Measurements from ENCODE around the gene SCN5A. TPM values are rescaled to one million over a fixed set of nuclear protein-coding genes. Genes with fewer than 3 reads are reported as not detected.

The SCN5A gene
- total RNA-seq, 1 experiment from 2014 or later = 11.5 TPM

DNA sequence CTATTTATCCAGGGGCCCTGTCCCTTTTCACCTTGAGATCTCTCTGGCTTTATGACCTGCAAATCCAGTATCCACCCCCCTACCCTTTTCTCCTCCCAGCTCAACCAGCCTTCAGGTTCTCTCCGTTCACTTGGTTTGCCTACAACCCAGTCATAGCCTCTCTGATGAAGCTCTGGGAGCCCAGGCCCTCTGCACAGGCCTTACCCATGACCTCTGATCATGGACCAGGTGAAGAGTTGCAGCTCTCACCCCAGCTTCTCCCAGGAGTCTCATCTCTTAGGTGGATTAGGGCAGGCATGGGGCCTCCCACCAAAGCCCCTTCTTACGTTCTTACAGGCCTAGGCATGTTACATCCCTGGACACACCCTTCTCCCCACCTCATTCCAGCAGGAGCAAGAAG lies 93.6 kb downstream of the SCN5A start:
- ChIA-PET CTCF (no interaction called here), RAD21 (ENCODE audit: low non-redundant PET in 1 of 2, low total read pairs in 2 of 2, uncharacterized antibody in 2 of 2, unreplicated experiment in 2 of 2) (no interaction called here), POLR2A (no interaction called here)
- no peaks in the 10 kb centered on the region for H4K20me1 ChIP-seq (ENCODE audit: insufficient read depth)
- no peak overlapping the region for H3K4me2 ChIP-seq (ENCODE audit: low read length)
- BruUV-seq (replicated peaks) = no TSS peak
- intact Hi-C loops (cut with micrococcal nuclease) = no loop called here
- H3K9me2 ChIP-seq (ENCODE audit: insufficient read depth) = no peaks in the 10 kb centered on the region
- no peak overlapping the region for H3K4me3 ChIP-seq (replicated peaks in 1 of 2; ENCODE audit: low read depth in 1 of 2, low read length in 2 of 2)
- no peaks in the 10 kb centered on the region for H3K9me3 ChIP-seq (ENCODE audit: control insufficient read depth in 1 of 2, insufficient read depth in 1 of 2, low read depth in 1 of 2, low read length in 2 of 2)
- no peak for DNase-seq (ENCODE audit: low read depth, low spot score)
- no peaks in the 10 kb centered on the region; a peak in 1 of 4 replicates for H3K36me3 ChIP-seq (ENCODE audit: control insufficient read depth in 1 of 2, insufficient read depth in 2 of 2, low read length in 2 of 2)
- H3K9ac ChIP-seq (ENCODE audit: low read length) = no peak overlapping the region
- no peak for ATAC-seq
- no peak overlapping the region for H3K27ac ChIP-seq (ENCODE audit: low read depth, low read length)
- H3K79me2 ChIP-seq (ENCODE audit: insufficient read depth, low read length) = no peaks in the 10 kb centered on the region
- H2AFZ ChIP-seq (ENCODE audit: low read depth, low read length, poor library complexity, severe bottlenecking) = no peak overlapping the region
- H3K27me3 ChIP-seq (ENCODE audit: insufficient read depth, low read length) = no peaks in the 10 kb centered on the region
- no peaks in the 10 kb centered on the region for H3K4me1 ChIP-seq (ENCODE audit: control insufficient read depth in 1 of 2, insufficient read depth in 2 of 2, low read length in 2 of 2)
- TF ChIP-seq POLR2A (IDR thresholded peaks at IDR 0.05; ENCODE audit: borderline replicate concordance, extremely low read depth, insufficient read depth, insufficient read length) (no peak), SRF (IDR thresholded peaks at IDR 0.05; ENCODE audit: low read depth) (no peak)

DNA sequence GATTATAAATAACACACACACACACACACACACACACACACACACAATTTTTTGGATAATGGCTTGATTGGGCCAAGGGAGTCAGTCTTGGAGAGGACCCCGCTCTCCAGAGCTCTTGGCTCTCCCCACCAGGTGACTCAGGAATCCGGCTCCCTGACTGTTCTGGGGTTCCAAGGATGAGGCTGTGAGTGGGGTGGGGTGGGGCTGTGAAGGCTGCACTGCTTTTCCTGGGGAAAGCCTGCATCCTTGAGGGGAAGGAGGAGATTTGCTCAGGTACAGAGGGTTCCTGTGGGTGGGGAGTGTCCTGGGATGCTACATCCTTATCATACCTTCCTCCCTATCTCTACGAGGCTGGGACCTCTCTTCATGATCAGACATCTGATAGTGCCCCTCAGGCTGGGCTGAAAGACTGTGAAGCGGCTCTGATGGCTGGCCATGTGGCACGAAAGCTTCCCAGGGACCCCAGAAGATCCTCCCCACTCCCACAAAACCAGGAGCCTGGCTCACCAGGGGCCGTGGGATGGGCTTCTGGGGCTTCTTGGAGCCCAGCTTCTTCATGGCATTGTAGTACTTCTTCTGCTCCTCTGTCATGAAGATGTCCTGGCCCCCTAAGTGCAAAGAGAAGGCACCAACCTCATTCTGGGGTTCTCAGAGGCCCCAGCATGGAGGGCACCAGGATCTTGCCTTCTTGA lies 94.2 kb downstream of the SCN5A start:
- H3K9me3 ChIP-seq (ENCODE audit: control insufficient read depth in 1 of 2, insufficient read depth in 1 of 2, low read depth in 1 of 2, low read length in 2 of 2) = no peaks in the 10 kb centered on the region
- no peaks in the 10 kb centered on the region for H3K79me2 ChIP-seq (ENCODE audit: insufficient read depth, low read length)
- no peak overlapping the region for H2AFZ ChIP-seq (ENCODE audit: low read depth, low read length, poor library complexity, severe bottlenecking)
- intact Hi-C loops (cut with micrococcal nuclease) = no loop called here
- ChIA-PET POLR2A (no interaction called here), CTCF (no interaction called here), RAD21 (ENCODE audit: low non-redundant PET in 1 of 2, low total read pairs in 2 of 2, uncharacterized antibody in 2 of 2, unreplicated experiment in 2 of 2) (no interaction called here)
- ATAC-seq (no peak), DNase-seq (ENCODE audit: low read depth, low spot score) (no peak)
- H3K4me3 ChIP-seq (replicated peaks in 1 of 2; ENCODE audit: low read depth in 1 of 2, low read length in 2 of 2) = no peak overlapping the region
- H3K36me3 ChIP-seq (ENCODE audit: control insufficient read depth in 1 of 2, insufficient read depth in 2 of 2, low read length in 2 of 2) = no peaks in the 10 kb centered on the region; a peak in 1 of 4 replicates
- no peaks in the 10 kb centered on the region for H3K27me3 ChIP-seq (ENCODE audit: insufficient read depth, low read length)
- H3K9ac ChIP-seq (ENCODE audit: low read length) = no peak overlapping the region
- no peaks in the 10 kb centered on the region for H3K9me2 ChIP-seq (ENCODE audit: insufficient read depth)
- no TSS peak for BruUV-seq (replicated peaks)
- H3K4me2 ChIP-seq (ENCODE audit: low read length) = no peak overlapping the region
- H3K27ac ChIP-seq (ENCODE audit: low read depth, low read length) = no peak overlapping the region
- H4K20me1 ChIP-seq (ENCODE audit: insufficient read depth) = no peaks in the 10 kb centered on the region
- TF ChIP-seq SIN3A (IDR thresholded peaks at IDR 0.05; ENCODE audit: low read depth) (no peak), TCF7L2 (IDR thresholded peaks at IDR 0.05; ENCODE audit: borderline replicate concordance, extremely low read depth, insufficient read depth, insufficient read length) (no peak)
- H3K4me1 ChIP-seq (ENCODE audit: control insufficient read depth in 1 of 2, insufficient read depth in 2 of 2, low read length in 2 of 2) = no peaks in the 10 kb centered on the region
